AG20443 (cell line): ENCODE results near the gene FXYD2.
A peak's percentile ranks its signal among the peaks of the same experiment; 100 is the strongest.
"Not testable (repeated sequence)": the region's sequence is repeated elsewhere in the genome, so short reads cannot be mapped to it uniquely, and the experiment has no call there.

Source experiments
- DNase-seq: peaks from one replicate; pipeline ENCODE4 v3.0.0; 2012; ENCODE audit warnings: low spot score, mixed read lengths

The FXYD2 gene

DNA sequence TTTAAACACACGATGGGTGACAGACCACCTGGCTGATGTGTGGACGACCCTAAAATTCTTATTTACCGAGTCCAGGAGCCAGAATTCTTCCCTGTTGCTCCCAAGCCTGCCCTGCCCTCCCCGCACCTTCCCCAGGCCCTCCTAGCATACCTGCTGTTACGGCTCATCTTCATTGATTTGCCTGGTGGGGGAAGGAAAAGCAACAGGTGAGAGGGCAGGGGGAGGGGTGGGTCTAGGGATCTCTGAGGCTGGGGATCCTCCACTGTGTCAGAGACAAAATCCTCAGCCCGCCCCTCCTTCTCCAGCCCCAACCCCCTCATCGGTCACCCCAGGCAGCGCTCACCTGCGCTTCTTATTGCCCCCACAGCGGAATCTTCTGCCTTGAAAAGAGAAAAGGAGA is 4.0 kb downstream of the FXYD2 start:
- no peak for DNase-seq

GRCh38 chr11:117820071-117820470 is 4.5 kb downstream of the FXYD2 start:
- DNase-seq, result no peak

DNA sequence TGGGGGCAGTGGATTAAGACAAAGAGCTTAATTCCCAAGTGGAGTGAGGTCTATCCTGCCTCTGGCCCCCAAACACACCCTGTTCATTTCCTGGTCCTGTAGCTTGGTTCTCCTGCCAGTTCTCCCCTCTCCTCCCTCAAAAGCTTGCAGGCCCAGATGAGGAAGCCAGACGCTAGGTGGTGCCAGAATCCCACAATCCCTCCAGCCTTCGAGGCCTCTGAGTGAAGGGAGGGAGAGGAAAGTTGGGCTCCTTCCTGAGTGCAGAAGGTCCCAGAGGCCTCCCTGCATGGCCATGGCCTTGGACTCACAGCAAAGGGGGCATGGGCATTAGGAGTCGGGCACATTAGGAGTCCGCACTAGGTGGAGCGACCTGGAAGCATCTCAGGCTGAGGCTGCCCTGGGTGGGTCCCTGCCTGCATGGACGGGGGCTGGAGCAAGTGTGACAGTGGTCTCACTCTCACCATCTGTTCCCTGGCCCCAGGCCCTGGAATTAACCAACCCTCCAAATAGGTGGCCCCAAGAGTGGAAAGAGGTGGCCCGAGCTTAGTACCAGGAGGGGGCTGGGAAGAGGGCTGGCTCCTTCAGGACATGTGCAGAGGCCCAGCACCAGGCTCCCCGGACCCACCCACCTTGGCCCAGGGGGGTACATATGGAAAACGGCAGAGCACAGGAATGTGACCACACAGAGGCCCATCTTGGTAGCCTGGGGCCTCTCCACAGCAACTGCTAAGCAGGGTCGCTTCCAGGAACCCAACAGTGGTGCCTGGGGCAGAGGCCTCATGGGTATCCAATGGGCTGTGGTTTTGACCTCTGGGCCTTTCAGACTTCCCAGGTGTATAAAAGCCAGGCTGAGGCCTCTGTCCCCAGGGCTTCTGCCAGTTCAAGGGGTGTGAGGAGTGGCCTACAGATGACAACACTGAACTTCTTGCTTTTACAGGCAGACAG is 5.2 kb downstream of the FXYD2 start:
- peak; percentile 53 for DNase-seq

DNA sequence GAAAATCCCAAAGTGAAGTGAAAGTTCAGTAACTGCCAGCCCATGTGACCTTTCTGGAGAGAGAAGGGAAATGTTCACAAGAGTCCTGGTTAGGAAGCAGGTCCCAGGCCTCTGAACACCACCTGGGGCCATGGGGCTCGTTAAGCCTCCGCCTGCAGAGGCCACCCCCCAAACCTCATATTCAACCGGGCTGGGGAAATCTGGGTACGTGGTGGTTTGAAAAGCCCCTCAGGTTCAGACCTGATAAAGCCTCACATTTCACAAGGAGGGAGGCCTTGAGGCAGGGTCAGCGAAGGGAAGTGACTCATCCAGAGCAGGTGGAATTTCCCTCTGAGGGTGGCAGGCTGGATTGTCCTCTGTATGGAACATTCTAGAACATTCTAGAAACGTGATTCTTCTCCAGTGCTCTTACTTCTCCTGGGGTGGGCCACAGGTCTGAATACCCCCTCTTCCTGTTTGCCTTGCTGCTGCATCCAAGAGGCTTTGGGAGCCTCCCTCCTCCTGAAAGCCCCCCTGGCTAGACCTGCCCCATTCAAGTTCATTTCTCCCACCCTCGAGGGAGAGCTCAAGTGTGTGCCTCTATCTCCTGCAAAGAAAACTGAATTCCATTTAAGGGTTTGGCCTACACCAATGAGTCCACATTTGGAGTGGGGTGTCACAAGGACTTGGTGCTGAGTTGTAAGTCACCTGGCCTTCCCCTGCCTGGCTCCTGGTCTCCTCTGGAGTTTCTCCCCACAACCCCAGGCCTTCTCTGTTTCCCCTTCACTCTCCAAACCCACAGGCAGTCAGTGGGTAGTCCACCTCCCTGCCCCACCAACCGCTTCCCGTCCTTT is 6.3 kb downstream of the FXYD2 start:
- DNase-seq, result no peak

DNA sequence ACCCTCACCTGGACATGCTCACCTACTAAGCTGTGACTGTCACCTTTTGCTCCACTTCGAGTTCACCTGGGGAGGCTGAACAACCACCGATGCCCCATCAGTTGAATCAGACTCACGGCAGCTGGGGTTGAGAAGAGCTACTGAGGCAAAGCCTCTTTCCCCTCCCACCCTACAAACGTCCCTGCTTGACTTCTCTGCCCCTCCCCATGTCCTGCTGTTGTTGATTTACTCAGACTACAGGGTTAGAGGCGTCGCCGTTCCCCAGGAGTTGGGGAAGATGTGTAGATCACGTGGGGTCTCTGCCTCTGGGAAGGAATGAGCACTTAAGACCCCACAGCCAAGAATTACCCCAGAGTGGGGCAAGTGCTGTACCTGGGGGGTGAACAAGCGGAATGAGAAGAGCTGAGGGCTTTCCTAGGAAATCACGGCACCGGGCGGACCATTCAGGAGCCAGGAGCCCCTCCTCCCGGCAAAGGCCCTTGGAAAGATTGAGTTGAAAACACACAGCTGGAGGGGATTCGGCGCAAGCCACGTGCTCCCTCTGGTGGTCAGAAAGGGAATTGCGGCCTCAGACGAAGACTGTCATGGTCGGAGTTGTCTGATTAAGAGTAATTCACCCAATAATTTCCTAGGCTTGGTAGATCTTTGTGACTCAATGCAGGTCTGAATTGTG is 7.0 kb downstream of the FXYD2 start:
- peak; percentile 84 for DNase-seq

DNA sequence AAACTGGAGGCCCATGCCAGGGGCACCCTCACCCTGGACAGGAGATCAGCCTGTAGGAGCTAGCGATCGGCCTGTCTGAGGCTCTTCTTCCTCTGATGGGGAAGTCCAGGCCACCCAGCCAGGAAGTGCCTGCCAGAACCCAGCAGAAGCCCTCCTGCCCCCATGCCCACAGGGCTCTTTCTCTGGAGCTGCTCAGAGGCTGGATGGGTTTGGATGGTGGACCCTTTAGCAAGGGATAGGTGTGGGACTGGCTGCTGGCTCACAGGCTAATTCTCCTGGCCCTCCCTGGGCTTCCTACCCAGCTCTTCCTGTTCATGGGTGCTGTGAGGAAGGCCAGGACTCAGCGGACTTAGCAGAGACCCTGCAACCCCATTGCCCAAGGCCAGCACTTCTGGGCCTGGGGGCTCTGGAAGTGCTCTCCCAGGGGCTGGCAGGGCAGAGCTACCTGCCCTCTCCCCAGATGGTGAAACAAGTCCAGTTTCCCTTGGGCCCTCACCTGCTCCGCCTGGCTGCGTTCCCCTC is 7.6 kb downstream of the FXYD2 start:
- no peak for DNase-seq

- peak; percentile 72 for DNase-seq
Measured at GRCh38 chr11:117816151-117816741, 8.3 kb downstream of the FXYD2 start.

GRCh38 chr11:117815262-117815803 is 9.2 kb downstream of the FXYD2 start:
- DNase-seq, result no peak

DNA sequence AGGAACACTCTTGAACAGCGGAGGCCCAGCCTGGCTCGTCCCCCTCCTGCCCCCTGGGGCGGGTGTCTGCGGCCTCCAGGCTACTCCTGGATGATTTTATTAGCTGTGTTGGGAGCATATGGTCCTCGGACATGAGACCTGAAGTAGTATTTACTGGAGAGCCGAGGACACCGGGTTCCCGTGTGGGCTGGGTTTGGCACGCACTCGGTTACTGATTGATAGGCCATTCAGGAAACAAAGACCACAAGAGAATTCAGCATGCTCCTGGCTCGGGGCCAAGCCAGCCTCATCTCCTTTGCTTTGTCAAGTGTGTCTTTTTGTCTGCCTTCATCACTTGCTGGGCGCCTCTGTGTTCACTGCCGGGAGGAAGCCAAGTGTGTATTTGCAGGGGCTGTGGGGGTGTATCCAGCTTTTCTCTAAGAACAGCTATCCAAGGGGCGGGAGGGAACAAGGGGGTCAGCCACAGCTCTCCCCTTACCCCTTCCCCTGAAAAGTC is 9.7 kb downstream of the FXYD2 start:
- no peak for DNase-seq

DNA sequence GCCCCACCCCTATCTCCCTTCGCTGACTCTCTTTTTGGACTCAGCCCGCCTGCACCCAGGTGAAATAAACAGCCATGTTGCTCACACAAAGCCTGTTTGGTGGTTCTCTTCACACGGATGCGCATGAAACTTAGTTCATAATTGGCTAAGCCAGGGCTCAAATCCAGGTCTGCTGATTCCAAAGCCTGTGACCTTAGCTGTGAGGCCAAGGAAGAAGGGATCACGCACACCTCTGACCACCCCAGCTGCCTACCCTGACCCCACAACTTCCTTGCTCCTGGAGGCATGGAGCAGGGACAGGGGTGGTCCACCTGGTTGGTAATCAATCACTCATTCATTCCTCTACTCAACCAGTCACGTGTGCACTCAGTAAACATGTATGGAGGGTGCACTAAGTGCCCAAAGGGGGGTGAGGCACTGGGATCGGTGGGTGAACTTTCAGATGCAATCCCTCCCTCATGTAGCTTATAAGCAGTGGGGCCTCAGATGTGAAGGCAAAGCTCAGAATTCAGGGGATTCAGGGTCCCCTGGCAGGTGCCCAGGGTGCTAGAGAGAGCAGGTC is 10.3 kb downstream of the FXYD2 start:
- DNase-seq, result no peak

GRCh38 chr11:117810056-117810451 is 14.5 kb downstream of the FXYD2 start:
- not testable (repeated sequence) for DNase-seq

DNA sequence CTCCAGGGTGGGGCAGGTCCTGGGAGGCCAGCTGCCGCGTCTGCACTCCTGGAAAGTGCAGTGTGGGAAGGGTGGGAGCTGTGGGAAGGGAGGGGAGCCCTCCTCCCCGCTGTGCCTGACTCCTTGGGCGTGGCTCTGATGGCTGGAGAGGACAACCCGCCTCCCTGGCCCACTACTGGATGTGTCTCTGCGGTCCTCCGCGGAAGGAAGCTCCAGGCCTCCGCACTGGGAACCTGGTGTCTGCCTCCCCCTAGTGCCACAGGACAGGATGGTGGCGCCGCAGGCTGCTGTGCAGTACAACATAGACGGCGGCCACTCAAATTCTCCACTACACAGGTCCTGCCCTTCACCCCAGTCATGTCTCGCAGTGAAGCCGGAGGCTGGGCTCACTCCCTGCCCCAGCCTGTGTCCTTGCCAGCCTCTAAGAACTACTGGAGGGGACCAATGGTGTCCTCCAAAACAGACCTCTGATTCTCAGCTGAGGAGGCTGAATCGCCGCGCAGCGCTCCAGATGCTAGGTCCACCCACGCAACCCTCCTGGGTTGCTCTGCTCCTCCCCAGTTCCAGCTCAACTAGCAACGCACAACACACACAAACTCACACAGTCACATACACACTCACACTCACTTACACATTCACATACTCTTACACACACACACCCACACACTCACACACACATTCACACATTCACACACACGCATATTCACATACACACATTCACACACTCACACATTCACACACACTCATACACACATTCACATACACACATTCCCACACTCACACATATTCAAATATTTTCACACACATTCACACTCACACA is 15.1 kb downstream of the FXYD2 start:
- peak; percentile 80 for DNase-seq

DNA sequence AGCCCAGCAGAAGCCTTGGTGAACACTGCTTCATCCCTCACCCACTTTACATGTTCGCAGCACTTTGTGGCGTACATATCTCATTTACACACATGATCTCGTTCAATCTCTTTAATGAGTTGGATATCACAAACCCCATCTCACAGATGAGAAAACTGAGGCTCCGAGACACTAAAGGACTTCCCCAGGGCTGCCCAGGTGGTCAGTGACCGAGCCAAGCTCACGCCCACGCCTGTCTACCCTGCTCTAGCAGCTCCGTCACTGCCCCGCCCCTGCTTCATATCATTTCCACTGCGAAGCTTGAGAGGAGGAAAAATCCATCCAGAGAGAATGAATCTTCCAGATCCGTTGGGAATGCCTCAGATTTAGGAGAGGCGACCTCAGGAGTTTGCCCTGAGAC is 15.8 kb downstream of the FXYD2 start:
- no peak for DNase-seq

DNA sequence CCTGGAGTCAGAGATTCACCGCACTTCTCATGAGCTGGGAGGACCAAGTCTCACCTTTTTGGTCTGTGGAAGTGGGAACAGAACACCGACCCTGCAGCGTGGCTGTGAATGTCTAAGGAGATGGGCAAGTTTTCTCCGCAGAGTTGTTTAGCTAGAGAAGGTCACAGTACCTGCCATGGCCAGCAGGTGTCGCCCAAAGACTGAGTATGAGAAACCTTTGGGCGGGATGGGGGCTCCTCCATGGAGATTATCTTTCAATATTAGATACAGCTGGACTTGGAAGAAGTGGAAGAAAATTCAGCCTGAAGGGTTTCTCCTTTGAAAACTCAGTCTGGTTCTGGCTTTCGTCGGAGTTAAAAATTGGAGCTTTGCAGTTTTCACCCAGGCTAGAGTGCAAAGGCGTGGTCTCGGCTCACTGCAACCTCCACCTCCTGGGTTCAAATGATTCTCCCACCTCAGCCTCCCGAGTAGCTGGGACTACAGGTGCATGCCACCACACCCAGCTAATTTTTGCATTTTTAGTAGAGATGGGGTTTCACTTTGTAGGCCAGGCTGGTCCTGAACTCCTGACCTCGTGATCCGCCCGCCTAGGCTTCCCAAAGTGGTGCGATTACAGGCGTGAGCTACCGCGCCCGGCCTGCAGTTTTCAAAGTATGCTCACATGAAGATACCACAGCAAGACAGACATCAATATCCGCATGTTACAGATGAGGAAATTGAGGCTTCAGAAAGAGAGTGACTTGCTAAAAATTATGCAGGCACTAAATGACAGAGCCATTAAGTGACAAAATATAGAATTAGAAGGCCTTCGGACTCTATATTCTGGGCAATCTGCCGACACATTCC is 16.8 kb downstream of the FXYD2 start:
- DNase-seq, result peak; percentile 82

- no peak for DNase-seq
Measured at GRCh38 chr11:117806846-117807245, 17.7 kb downstream of the FXYD2 start.

GRCh38 chr11:117805045-117805444 is 19.5 kb downstream of the FXYD2 start:
- no peak for DNase-seq

- no peak for DNase-seq
Measured at GRCh38 chr11:117803896-117804295, 20.6 kb downstream of the FXYD2 start.

DNA sequence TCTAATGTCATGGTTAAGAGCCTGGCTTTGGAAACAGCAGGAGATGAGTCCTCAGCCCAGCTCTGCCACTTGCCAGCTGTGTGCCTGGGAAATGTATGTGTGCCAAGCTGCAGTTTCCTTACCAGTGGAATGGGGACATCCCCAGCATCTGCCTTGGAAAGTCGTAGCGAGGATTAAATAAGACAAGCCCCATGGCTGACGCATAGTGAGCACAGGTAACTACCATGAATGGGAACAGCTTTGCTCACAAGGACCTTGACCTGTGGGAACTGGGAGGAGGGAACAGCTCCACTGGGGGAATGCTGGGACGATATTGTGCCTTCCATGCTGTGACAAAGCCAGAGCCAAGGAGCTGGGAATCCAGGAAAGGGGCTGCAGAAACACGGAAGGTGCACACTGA is 24.9 kb downstream of the FXYD2 start:
- DNase-seq, result no peak

- peak; percentile 62 for DNase-seq
Measured at GRCh38 chr11:117796872-117797529, 27.5 kb downstream of the FXYD2 start, which contains the start of gene DSCAML1. Gene DSCAML1 (minus strand): TSS chr11:117797216. CDS start chr11:117797079, 137 bp downstream.
